SK-N-SH (cell line): ENCODE measurements around the gene SLC37A1. TPM values are rescaled to one million over a fixed set of nuclear protein-coding genes. Genes with fewer than 3 reads are reported as not detected.

Experiments
- CTCF ChIA-PET: fragments of 300-600, 350-600 bp; formaldehyde crosslinking; extraction: SDS; loops from one replicate; lab custom pipeline; 2021; lab: Yijun Ruan, JAX
- POLR2A ChIA-PET: fragments of 350-600 bp; sonication (Branson Sonifier 250); formaldehyde crosslinking; extraction: SDS; loops from one replicate; lab custom pipeline; 2020; ENCODE audit warnings: antibody characterized with exemption, inconsistent platforms; lab: Yijun Ruan, JAX
- DNase-seq: peaks from one replicate; pipeline ENCODE4 v3.0.0; 2012
- H2AFZ ChIP-seq: fragments of 200-600 bp; sonication (generic); 2 replicates; pipeline ENCODE4 v1.8.1; 2016; ENCODE audit warnings: antibody characterized with exemption, mild to moderate bottlenecking, low read depth
- H3F3A ChIP-seq: fragments of 200-600 bp; sonication (generic); replicated peaks from 2 replicates; pipeline ENCODE3; 2016; ENCODE audit warnings: antibody characterized with exemption, mild to moderate bottlenecking; ENCODE audit not compliant: insufficient read depth
- H3K27ac ChIP-seq, 2 experiments: fragments of 200-500 bp in 1 of 2; fragments of 200-600 bp in 1 of 2; sonication (Bioruptor generic) in 1 of 2; sonication (generic), shearing (Covaris generic) in 1 of 2; 2 replicates each; pipeline versions ENCODE4 v1.5.1 to v1.6.1; 2014 to 2016; ENCODE audit warnings: low read depth in 2 of 2, inconsistent platforms in 1 of 2, low read length in 1 of 2, mild to moderate bottlenecking in 1 of 2, mixed read lengths in 1 of 2
- H3K27me3 ChIP-seq: fragments of 200-600 bp; sonication (generic), shearing (Covaris generic); 2 replicates; pipeline ENCODE4 v1.6.1; 2016; ENCODE audit warnings: mixed run types; ENCODE audit not compliant: insufficient read depth
- H3K36me3 ChIP-seq, 2 experiments: fragments of 200-500 bp in 1 of 2; fragments of 200-600 bp in 1 of 2; sonication (Bioruptor generic) in 1 of 2; sonication (generic) in 1 of 2; replicated peaks in 1 of 2; 2 replicates each; pipeline versions ENCODE3 to v1.5.1; 2014 to 2016; ENCODE audit warnings: low read length in 1 of 2, mild to moderate bottlenecking in 1 of 2; ENCODE audit not compliant: insufficient read depth in 2 of 2, control insufficient read depth in 1 of 2
- H3K4me1 ChIP-seq, 2 experiments: fragments of 200-500 bp in 1 of 2; fragments of 200-600 bp in 1 of 2; sonication (Bioruptor generic) in 1 of 2; sonication (generic), shearing (Covaris generic) in 1 of 2; 2 replicates each; pipeline versions ENCODE4 v1.5.1 to v1.6.1; 2014 to 2016; ENCODE audit warnings: low read depth in 1 of 2, low read length in 1 of 2, mixed run types in 1 of 2; ENCODE audit not compliant: insufficient read depth in 2 of 2, control insufficient read depth in 1 of 2
- H3K4me2 ChIP-seq: fragments of 200-600 bp; sonication (generic), shearing (Covaris generic); 2 replicates; pipeline ENCODE4 v1.6.1; 2017; ENCODE audit warnings: mixed run types
- H3K4me3 ChIP-seq, 2 experiments: fragments of 200-500 bp in 1 of 2; fragments of 200-600 bp in 1 of 2; sonication (Bioruptor generic) in 1 of 2; sonication (generic), shearing (Covaris generic) in 1 of 2; 2 replicates each; pipeline versions ENCODE4 v1.5.1 to v1.8.1; 2014 to 2016; ENCODE audit warnings: low read depth in 2 of 2, inconsistent platforms in 1 of 2, low read length in 1 of 2, mild to moderate bottlenecking in 1 of 2, mixed read lengths in 1 of 2, moderate library complexity in 1 of 2
- H3K79me2 ChIP-seq: fragments of 200-600 bp; sonication (generic); 2 replicates; pipeline ENCODE4 v1.8.1; 2017; ENCODE audit warnings: mild to moderate bottlenecking; ENCODE audit not compliant: insufficient read depth
- H3K9ac ChIP-seq: fragments of 200-600 bp; sonication (generic); 2 replicates; pipeline ENCODE4 v1.6.1; 2017; ENCODE audit warnings: mixed run types
- H3K9me2 ChIP-seq: fragments of 200-600 bp; sonication (generic); 2 replicates; pipeline ENCODE4 v1.6.1; 2017; ENCODE audit warnings: mixed run types
- H3K9me3 ChIP-seq: fragments of 200-600 bp; sonication (generic); 2 replicates; pipeline ENCODE4 v1.6.1; 2017; ENCODE audit warnings: mixed run types, mild to moderate bottlenecking, moderate library complexity
- H4K20me1 ChIP-seq: fragments of 200-600 bp; sonication (generic); 2 replicates; pipeline ENCODE4 v1.6.1; 2017; ENCODE audit warnings: mild to moderate bottlenecking, mixed run types; ENCODE audit not compliant: insufficient read depth
- EP300 ChIP-seq, 2 experiments: IDR thresholded peaks; 2 replicates each; pipeline versions ENCODE4 v1.4.0 to v1.6.1; 2012; ENCODE audit warnings: borderline replicate concordance in 1 of 2, low read depth in 1 of 2, low read length in 1 of 2
- FOXJ3 ChIP-seq: sonication (generic); formaldehyde crosslinking; IDR thresholded peaks from 2 replicates; pipeline ENCODE4 v1.5.1; 2020; ENCODE audit warnings: mild to moderate bottlenecking, missing genetic modification reagents
- FOXM1 ChIP-seq: IDR thresholded peaks from 2 replicates; pipeline ENCODE4 v1.4.0; 2012; ENCODE audit warnings: low read depth, mild to moderate bottlenecking
- GATA2 ChIP-seq: sonication (generic); formaldehyde crosslinking; IDR thresholded peaks from 2 replicates; pipeline ENCODE4 v1.5.0; 2020; ENCODE audit warnings: mild to moderate bottlenecking, missing genetic modification reagents
- IRF3 ChIP-seq: fragments of 150-350 bp; IDR thresholded peaks from 2 replicates; pipeline ENCODE4 v1.6.1; 2016; ENCODE audit warnings: mild to moderate bottlenecking, low read depth, low read length
- MAX ChIP-seq: IDR thresholded peaks from 2 replicates; pipeline ENCODE4 v1.4.0; 2012; ENCODE audit warnings: low read depth
- MEF2A ChIP-seq: IDR thresholded peaks from 2 replicates; pipeline ENCODE4 v1.4.0; 2012; ENCODE audit warnings: low read depth, borderline replicate concordance
- NFIC ChIP-seq: IDR thresholded peaks from 2 replicates; pipeline ENCODE4 v1.4.0; 2012; ENCODE audit warnings: borderline replicate concordance
- PBX3 ChIP-seq: IDR thresholded peaks from 2 replicates; pipeline ENCODE4; 2012
- RAD21 ChIP-seq: IDR thresholded peaks from 2 replicates; pipeline ENCODE4 v1.6.1; 2012; ENCODE audit warnings: mild to moderate bottlenecking, low read length
- RCOR1 ChIP-seq: fragments of 150-350 bp; IDR thresholded peaks from 2 replicates; pipeline ENCODE4 v1.6.1; 2017; ENCODE audit warnings: antibody characterized with exemption, low read length
- RXRA ChIP-seq: IDR thresholded peaks from 2 replicates; pipeline ENCODE4 v1.4.0; 2012; ENCODE audit warnings: low read depth, mild to moderate bottlenecking, borderline replicate concordance
- TAF1 ChIP-seq: IDR thresholded peaks from 2 replicates; pipeline ENCODE4 v1.6.1; 2012; ENCODE audit warnings: low read depth, mild to moderate bottlenecking, low read length, moderate library complexity, borderline replicate concordance
- YY1 ChIP-seq: IDR thresholded peaks from 2 replicates; pipeline ENCODE4 v1.4.0; 2012; ENCODE audit warnings: low read depth, mild to moderate bottlenecking
- WGBS: methylation state at CpG from one replicate; pipeline ENCODE4 v1.1.6; 2017; ENCODE audit warnings: low lambda C conversion rate; 5-methylcytosine and 5-hydroxymethylcytosine counted together
- polyA plus RNA-seq, 3 experiments: library from polyadenylated mRNA; depleted of rRNA; stranded (reverse); fragments of >200 nt; gene quantifications; 2 replicates each; pipeline ENCODE4 v1.2.3, GENCODE V29; 2012
- TF ChIP-seq, protein P1 (sequence below): fragments of 150-350 bp; IDR thresholded peaks from 2 replicates; pipeline ENCODE4 v1.6.1; 2017; ENCODE audit warnings: antibody characterized with exemption, low read length, low read depth, borderline replicate concordance
- TF ChIP-seq, protein P2 (sequence below): IDR thresholded peaks from 2 replicates; pipeline ENCODE4 v1.4.0; 2012; ENCODE audit warnings: low read depth, borderline replicate concordance
- TF ChIP-seq, protein P3 (sequence below): IDR thresholded peaks from 2 replicates; pipeline ENCODE4 v1.6.1; 2012; ENCODE audit warnings: mild to moderate bottlenecking, low read depth, low read length, moderate library complexity

Gene SLC37A1
- polyA plus RNA-seq, 1 of the 3 experiments (the other 2 are of a cell fraction), result 2.8 TPM

DNA sequence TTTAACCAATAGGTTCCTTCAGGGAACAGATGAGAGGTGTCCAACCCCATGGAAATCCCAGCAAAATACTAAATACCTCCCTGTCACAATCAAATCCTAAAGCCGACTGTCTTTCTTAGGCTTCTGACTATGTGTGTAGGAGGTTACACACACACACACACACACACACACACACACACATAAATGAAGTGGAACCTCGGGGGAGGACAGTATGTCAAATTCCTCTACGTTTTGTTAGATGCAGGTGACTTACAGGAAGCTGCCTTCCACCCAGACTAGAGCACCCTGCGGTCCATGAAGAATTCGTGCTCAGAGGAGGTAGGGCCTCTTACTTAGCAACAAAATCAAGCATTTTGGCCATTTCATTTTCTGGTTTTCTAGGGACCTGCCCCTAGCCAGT, 34.1 kb upstream of the SLC37A1 start:
- no peak overlapping the region for H3K4me3 ChIP-seq
- H3F3A ChIP-seq, result no peaks in the 10 kb centered on the region
- peaks cover 0 to 3% of the 10 kb centered on the region in 2 experiments; a peak in 1 of 4 replicates for H3K4me1 ChIP-seq
- CTCF ChIA-PET, result interaction anchor here (0.6 to 1.5 kb wide), 4 partner anchors 13 to 169 kb away, joined by 3 to 4 read pairs (median 3); no protein-coding TSS in a partner anchor
- H3K36me3 ChIP-seq, result no peaks in the 10 kb centered on the region
- no peaks in the 10 kb centered on the region for H3K9me3 ChIP-seq
- POLR2A ChIA-PET, result no interaction called here
- DNase-seq, result no peak
- H2AFZ ChIP-seq, result no peak overlapping the region
- H3K4me2 ChIP-seq, result no peak overlapping the region
- no peak overlapping the region for H3K27ac ChIP-seq
- H3K9ac ChIP-seq, result no peak overlapping the region
- H3K79me2 ChIP-seq, result no peaks in the 10 kb centered on the region
- H3K27me3 ChIP-seq, result no peaks in the 10 kb centered on the region
- no peaks in the 10 kb centered on the region for H4K20me1 ChIP-seq
- H3K9me2 ChIP-seq, result no peaks in the 10 kb centered on the region; the same call in 1 of the 2 replicates
- 39% methylated on average over 5 of the region's 5 CpGs for WGBS
- TF ChIP-seq MEF2A (no peak), PBX3 (no peak), RXRA (no peak)
- TF ChIP-seq, protein P1, sequence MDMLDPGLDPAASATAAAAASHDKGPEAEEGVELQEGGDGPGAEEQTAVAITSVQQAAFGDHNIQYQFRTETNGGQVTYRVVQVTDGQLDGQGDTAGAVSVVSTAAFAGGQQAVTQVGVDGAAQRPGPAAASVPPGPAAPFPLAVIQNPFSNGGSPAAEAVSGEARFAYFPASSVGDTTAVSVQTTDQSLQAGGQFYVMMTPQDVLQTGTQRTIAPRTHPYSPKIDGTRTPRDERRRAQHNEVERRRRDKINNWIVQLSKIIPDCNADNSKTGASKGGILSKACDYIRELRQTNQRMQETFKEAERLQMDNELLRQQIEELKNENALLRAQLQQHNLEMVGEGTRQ, result no peak
- TF ChIP-seq, all 33 proteins: peak for 0

DNA sequence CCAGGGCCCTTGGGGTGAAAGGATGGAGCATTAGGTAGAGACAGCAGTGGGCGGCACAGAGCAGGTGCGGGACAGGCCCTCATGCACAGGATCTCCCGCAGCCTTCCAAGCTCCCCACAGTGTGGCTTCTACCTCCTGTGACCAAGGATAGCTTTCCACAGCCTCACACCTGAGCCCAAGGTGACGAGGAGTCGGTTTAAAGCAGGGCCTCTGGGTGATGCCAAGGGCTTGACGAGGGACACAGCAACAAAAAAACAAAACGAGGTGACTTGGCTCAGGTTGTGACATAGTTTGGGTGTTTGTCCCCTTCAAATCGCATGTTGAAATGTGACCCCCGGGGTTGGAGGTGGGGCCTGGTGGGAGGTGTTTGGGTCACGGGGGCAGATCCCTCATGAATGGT, 32.9 kb upstream of the SLC37A1 start:
- Histone ChIP-seq H3K4me3 (no peak overlapping the region), H3K9ac (no peak overlapping the region), H3K27ac (no peak overlapping the region), H2AFZ (no peak overlapping the region), H3K36me3 (no peaks in the 10 kb centered on the region), H3K9me2 (no peaks in the 10 kb centered on the region; the same call in 1 of the 2 replicates), H3K4me2 (no peak overlapping the region), H3K79me2 (no peaks in the 10 kb centered on the region), H4K20me1 (no peaks in the 10 kb centered on the region), H3F3A (no peaks in the 10 kb centered on the region), H3K27me3 (no peaks in the 10 kb centered on the region; the same call in 1 of the 2 replicates), H3K9me3 (no peaks in the 10 kb centered on the region), H3K4me1 (no peaks in the 10 kb centered on the region; a peak in 1 of 4 replicates)
- 67% methylated on average over 9 of the region's 10 CpGs for WGBS
- ChIA-PET POLR2A (no interaction called here), CTCF (no interaction called here)
- no peak for DNase-seq
- TF ChIP-seq RXRA (no peak), EP300 (IDR thresholded peaks at IDR 0.05; ENCODE audit: borderline replicate concordance in 1 of 2, low read depth in 1 of 2, low read length in 1 of 2) (no peak), YY1 (no peak), GATA2 (CRISPR knock-in tag) (no peak), FOXJ3 (CRISPR knock-in tag) (no peak), IRF3 (no peak), MAX (no peak), NFIC (no peak), RCOR1 (no peak), TAF1 (no peak), MEF2A (no peak), RAD21 (no peak), FOXM1 (no peak)
- TF ChIP-seq, protein P1, result no peak
- TF ChIP-seq, protein P2, sequence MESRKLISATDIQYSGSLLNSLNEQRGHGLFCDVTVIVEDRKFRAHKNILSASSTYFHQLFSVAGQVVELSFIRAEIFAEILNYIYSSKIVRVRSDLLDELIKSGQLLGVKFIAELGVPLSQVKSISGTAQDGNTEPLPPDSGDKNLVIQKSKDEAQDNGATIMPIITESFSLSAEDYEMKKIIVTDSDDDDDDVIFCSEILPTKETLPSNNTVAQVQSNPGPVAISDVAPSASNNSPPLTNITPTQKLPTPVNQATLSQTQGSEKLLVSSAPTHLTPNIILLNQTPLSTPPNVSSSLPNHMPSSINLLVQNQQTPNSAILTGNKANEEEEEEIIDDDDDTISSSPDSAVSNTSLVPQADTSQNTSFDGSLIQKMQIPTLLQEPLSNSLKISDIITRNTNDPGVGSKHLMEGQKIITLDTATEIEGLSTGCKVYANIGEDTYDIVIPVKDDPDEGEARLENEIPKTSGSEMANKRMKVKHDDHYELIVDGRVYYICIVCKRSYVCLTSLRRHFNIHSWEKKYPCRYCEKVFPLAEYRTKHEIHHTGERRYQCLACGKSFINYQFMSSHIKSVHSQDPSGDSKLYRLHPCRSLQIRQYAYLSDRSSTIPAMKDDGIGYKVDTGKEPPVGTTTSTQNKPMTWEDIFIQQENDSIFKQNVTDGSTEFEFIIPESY, result no peak
- TF ChIP-seq, protein P3, sequence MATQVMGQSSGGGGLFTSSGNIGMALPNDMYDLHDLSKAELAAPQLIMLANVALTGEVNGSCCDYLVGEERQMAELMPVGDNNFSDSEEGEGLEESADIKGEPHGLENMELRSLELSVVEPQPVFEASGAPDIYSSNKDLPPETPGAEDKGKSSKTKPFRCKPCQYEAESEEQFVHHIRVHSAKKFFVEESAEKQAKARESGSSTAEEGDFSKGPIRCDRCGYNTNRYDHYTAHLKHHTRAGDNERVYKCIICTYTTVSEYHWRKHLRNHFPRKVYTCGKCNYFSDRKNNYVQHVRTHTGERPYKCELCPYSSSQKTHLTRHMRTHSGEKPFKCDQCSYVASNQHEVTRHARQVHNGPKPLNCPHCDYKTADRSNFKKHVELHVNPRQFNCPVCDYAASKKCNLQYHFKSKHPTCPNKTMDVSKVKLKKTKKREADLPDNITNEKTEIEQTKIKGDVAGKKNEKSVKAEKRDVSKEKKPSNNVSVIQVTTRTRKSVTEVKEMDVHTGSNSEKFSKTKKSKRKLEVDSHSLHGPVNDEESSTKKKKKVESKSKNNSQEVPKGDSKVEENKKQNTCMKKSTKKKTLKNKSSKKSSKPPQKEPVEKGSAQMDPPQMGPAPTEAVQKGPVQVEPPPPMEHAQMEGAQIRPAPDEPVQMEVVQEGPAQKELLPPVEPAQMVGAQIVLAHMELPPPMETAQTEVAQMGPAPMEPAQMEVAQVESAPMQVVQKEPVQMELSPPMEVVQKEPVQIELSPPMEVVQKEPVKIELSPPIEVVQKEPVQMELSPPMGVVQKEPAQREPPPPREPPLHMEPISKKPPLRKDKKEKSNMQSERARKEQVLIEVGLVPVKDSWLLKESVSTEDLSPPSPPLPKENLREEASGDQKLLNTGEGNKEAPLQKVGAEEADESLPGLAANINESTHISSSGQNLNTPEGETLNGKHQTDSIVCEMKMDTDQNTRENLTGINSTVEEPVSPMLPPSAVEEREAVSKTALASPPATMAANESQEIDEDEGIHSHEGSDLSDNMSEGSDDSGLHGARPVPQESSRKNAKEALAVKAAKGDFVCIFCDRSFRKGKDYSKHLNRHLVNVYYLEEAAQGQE, result no peak
